Measurements from ENCODE around the gene PRIMA1.

PRIMA1 gene

DNA sequence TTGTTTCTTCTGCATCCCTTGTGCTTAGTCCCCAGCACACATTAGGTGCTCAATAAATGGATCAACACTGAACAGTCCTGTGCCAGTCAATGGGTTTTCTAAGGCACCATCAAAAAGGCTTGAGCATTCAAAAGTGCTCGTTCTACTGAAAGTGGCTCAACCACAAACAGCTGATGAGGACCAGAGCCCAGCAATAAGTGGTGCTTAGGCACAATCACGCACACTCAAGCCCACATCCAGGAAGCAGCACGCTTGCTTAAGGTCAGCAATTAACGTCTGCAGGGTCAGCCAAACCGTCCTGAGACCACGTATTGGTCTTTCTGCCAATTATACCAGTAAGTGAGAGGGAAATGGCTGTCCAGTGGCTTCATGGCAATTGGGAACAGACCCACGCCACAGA, 56.5 kb downstream of the PRIMA1 start:
- no peak for DNase-seq (ENCODE audit: low spot score)

- no peak for DNase-seq (ENCODE audit: low spot score)
Observed at GRCh38 chr14:93729993-93730392, 58.3 kb downstream of the PRIMA1 start.

DNA sequence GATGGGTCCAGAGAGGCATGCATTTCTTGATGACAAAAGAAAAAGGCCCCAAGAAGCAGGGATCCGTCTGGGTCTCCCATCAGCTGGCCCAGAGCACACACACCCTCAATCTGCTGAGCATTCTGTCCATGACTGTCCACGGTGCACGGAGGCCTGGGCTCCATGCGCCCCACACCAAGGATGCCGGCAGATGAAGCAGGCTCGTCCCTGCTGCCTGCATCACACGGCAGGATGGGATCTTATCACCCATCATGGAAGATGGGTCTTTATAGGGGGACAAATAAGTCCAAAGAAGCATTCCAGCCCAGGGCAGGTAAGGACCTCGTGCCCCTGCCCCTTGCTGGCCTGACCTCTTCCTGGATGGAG, 59.7 kb downstream of the PRIMA1 start:
- no peak for DNase-seq (ENCODE audit: low spot score)

DNA sequence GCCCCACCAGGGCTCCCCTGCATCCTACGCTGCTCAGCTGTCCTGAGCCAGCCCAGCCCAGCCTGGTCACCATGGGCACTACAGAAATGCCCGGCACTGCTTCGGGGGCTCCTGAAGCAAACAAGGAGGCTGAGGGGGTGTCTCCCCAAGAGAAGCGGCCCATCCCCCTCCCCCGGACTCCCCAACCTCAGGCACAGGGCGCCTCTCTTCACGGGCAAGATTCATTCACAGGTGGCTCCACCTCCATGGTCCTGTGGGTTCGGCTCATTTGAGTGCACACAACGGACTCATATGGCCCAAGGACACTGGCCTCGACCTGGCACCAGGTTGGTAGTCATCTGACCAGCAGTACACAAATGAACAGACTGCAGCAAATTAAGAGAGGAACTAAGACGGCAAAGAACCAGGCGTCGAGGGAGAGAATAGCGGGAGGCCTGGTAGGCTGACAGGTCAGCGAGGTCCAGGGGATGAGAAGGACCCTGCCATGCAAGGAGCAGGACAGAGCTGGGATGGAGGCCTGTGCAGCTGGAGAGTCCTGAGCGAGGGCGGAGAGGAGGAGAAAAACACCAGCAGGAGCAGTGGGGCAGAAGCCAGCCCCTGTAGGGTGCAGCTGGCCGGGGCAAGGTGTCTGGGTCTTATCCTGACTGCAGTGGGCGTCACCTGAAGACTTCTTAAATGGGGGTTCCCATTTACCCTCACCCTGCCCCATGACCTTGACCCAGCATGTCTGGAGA, 60.2 kb downstream of the PRIMA1 start:
- DNase-seq (ENCODE audit: low spot score) = no peak

- DNase-seq (ENCODE audit: low spot score) = no peak
Observed at GRCh38 chr14:93727039-93727740, 61.1 kb downstream of the PRIMA1 start.

DNA sequence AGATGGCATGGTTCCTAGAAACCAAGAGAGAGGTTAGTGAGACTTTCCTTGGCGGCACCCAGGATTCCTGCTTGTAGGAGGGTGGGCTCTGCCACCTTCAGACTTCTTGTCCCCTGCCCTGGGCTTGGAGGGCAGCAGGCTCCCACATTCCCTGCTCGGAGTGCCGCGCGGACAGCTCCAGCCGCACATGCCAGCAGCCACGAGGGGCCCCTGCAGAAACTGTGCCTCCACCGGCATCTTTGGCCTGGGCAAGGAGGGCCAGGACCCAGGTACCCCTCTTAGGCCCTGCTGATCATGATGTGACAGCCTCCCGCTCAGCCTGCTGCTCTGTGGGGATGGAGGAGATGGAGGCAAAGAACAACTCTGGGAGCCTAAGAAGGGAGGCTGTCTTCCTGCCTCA, 62.3 kb downstream of the PRIMA1 start:
- DNase-seq (ENCODE audit: low spot score) = no peak

DNA sequence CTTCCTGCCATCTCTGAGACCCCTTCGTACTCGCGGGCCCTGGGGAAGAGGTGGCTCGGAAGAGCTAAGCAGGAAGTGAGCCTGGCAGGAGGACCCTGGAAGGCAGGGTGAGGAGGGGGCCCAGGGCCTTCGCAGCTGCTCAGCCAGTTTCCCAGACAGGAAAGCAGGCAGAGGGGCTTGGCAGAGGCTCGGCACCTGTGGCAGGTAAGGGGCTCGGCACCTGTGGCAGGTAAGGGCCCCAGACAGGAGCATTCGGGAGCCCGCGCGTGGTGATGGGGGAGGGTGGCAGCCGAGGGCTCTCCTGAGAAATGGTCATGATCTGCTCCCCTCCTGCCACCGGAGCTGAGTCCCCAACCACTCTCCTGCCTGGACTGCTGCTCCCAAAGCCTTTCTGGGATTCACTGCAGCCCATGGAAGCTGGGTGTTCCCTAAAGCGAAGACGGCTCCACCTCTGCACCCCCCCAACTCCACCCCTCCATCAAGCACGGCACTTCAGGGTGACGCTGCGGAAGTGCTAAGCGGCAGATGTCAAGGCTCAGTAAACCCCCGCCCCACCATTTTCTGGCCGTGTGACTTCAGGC, 63.2 kb downstream of the PRIMA1 start:
- no peak for DNase-seq (ENCODE audit: low spot score)

GRCh38 chr14:93723001-93723400, 65.3 kb downstream of the PRIMA1 start:
- peak; percentile 60 for DNase-seq (ENCODE audit: low spot score)

GRCh38 chr14:93720981-93721483, 67.3 kb downstream of the PRIMA1 start:
- peak; percentile 25 for DNase-seq (ENCODE audit: low spot score)

- DNase-seq (ENCODE audit: low spot score) = peak; percentile 44
Observed at GRCh38 chr14:93720076-93720815, 68.0 kb downstream of the PRIMA1 start.

DNA sequence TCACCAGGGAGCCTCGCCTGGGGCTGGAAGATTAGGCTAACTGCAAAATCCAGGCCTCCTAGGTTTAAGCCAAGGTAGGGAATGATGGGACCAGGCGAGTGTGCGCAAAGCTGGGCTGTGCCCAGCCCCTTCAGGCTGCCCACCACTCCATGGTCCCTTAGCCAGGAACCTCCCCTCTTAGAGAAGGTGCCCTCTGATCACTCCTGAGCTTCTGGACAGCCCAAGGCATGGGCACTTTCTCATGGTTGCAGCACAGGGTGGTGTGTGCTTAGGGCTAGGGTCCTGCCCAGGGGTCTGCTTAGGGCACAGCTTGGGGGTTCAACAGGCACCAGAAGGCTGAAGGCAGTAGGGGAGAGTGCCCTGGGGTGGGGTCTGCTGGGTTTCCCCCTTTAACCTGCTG, 69.0 kb downstream of the PRIMA1 start:
- DNase-seq (ENCODE audit: low spot score) = peak; percentile 52

GRCh38 chr14:93717668-93718320, 70.5 kb downstream of the PRIMA1 start:
- DNase-seq (ENCODE audit: low spot score) = peak; percentile 52

- peak; percentile 22 for DNase-seq (ENCODE audit: low spot score)
Observed at GRCh38 chr14:93716746-93717667, 71.3 kb downstream of the PRIMA1 start.

DNA sequence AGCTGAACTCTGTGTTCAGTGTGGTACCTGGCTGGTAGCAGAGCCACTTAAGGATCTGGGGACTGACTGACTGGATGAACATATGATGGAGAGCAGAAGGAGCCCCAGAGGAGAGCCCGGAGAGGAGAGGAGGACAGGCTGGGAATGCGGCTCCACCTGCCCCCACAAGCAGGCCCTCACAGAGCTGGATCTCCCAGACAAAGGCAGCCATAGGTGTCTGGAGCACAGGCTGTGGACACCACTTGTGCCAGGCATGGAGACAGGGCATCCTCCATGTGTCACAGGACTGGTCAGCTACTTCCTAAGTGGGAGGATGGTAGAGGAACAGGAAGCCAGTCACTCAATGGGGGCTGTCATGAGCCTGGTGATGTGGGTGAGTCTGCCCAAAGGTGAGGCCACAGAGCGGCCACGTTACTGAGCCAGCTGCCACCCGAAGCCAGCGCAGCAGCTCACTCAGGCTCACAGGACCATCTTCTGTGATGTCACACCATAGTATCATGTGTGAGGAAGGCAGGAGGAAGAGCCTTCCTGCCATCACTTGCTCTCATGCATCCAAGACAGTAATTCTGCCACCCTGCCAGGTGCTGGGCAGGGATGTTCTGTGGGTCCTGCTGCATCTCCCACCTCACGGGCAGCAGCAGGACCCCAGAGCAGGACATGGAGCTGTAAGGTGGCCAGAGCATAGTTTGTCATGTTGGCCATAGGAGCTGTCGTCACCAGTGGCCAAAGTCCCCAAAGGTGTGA, 72.1 kb downstream of the PRIMA1 start:
- DNase-seq (ENCODE audit: low spot score) = no peak

- DNase-seq (ENCODE audit: low spot score) = peak; percentile 38
Observed at GRCh38 chr14:93715279-93715927, 72.9 kb downstream of the PRIMA1 start.

DNA sequence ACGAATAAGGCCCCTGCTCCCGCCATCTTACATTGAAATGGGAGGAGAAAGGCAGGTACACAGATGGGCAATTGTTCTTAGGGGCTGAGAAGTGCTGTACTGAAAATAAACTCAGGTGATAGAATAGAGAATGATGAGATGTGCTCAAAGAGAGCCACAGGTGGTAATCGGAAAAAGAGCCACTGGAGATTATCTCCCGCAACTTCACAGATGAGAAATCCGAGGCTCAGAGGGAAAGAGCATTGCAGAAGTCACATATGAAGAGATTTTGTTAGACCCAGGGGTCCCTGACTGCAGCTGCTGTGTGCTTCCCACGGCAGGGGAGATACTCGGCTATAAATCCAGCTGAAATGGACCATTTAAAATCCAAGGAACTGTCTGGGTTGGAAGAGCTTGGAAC, 73.7 kb downstream of the PRIMA1 start:
- no peak for DNase-seq (ENCODE audit: low spot score)

DNA sequence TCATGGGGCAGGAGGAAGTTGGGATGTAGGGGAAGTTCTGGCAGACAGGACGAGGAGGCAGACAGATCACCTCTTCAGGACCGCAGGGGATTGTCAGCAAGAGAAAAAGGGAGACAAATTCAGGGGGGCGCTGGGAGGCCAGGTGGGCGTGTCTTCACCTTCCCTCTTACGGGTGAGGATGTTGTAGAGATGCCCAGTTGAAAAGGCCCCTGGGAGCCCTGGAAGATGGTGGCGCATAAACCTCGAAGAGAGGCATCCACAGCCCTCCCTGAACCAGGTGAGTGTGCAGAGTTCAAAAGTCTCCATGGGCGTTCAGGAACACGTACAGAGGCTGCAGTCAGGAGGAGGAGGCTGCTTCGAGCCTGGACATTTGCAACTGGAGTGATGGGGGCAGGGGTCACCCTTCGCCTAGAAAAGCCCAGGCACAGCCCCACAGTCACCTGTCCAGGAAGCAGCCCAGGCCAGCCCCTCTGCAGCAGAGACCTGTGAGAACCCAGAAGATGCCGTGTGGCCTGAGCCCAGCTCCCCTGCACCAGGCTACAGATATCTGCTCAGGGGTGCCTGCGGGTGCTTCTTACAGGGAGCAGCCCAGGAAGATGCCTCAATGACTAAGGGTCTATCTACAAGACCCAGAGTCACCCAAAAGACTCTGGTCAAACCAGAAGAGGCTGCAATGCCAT, 74.4 kb downstream of the PRIMA1 start:
- DNase-seq (ENCODE audit: low spot score) = no peak

DNA sequence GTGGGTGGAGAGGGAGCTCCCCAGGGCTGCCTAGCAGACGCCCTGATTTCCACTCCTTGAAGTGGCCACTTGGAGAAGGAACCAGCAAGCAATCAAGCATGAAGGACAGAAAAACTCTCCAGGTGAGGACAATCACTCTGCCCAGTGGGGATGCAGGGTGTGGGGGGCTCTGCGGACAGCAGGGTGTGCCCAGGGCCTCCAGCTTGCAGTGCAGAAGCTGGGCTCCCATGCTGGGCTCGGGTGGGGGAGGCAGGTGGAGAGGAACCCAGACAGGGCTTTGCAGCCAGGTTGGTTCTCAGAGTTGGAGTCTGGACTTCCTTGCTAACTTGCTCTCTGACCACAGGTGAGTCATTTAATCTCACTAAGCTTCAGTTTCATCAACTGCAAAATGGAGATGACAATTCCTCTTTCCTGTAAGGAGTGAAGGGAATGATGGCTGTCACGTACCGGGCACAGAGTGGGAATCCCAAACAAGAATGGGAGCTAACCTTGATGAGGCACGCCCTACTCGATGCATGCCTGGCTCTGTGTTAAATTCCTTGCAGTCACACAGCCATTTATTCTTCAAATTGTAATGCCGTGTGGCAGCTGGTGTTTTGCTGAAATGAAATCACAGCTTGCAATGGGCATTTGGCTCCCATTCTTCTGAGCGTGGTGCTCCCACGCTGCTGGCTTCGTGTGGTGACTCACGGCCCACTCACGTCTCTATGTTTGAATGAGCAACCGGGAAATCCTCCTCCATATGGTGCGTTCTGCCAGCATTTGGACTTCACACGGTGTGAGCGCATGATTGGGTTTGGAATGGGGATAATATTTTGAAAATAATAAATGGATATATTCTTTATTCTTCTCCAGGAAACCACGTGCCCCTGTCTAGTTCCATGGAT, 75.2 kb downstream of the PRIMA1 start:
- DNase-seq (ENCODE audit: low spot score) = no peak

All from left forelimb (tissue), 1 donor.